HL-60 (cell line): ENCODE data around the gene RALGPS2.

Experiments used
- CTCF ChIP-seq: IDR thresholded peaks from one replicate; pipeline ENCODE4 v1.5.1; 2011; ENCODE audit warnings: low read length, control low read depth, inconsistent platforms; ENCODE audit not compliant: insufficient read depth
- POLR2AphosphoS5 ChIP-seq: IDR thresholded peaks from 2 replicates; pipeline ENCODE4 v1.6.1; 2012; ENCODE audit warnings: low read depth
- REST ChIP-seq: IDR thresholded peaks from 2 replicates; pipeline ENCODE4 v1.6.1; 2012; ENCODE audit warnings: low read depth; ENCODE audit not compliant: insufficient replicate concordance

GRCh38 chr1:178718520-178718919 lies 6.5 kb upstream of the RALGPS2 start:
- TF ChIP-seq CTCF (no peak), POLR2AphosphoS5 (no peak), REST (no peak)
